Suprapubic skin (tissue), 4 donors: Measurements from ENCODE around the gene OR2T27. TPM values are rescaled to one million over a fixed set of nuclear protein-coding genes. Genes with fewer than 3 reads are reported as not detected.

Experiments used
- DNase-seq, 2 donors: peaks; one replicate each; pipeline ENCODE4 v3.0.0-alpha.2; 2019; ENCODE audit warnings: low spot score in 2 of 2
- H3K27ac ChIP-seq: fragments of 200-600 bp; sonication (generic); one replicate; pipeline ENCODE4 v1.5.1; 2019
- H3K27me3 ChIP-seq: fragments of 200-600 bp; sonication (generic); one replicate; pipeline ENCODE4 v1.5.1; 2019
- H3K36me3 ChIP-seq: fragments of 200-600 bp; sonication (generic); one replicate; pipeline ENCODE4 v1.5.1; 2019
- H3K4me1 ChIP-seq: fragments of 200-600 bp; sonication (generic); one replicate; pipeline ENCODE4 v1.5.1; 2019
- H3K4me3 ChIP-seq: fragments of 200-600 bp; sonication (generic); one replicate; pipeline ENCODE4 v1.5.1; 2019; ENCODE audit warnings: mild to moderate bottlenecking
- H3K9me3 ChIP-seq: fragments of 200-600 bp; sonication (generic); one replicate; pipeline ENCODE4 v1.5.1; 2019
- EP300 ChIP-seq: sonication (generic); formaldehyde crosslinking; IDR thresholded peaks from one replicate; pipeline ENCODE4 v1.6.1; 2017; ENCODE audit warnings: antibody characterized with exemption
- POLR2A ChIP-seq, 2 donors: fragments of 450-650 bp; IDR thresholded peaks; one replicate each; pipeline ENCODE4 v1.6.1; 2017; ENCODE audit warnings: antibody characterized with exemption in 2 of 2, mild to moderate bottlenecking in 2 of 2, moderate library complexity in 2 of 2
- POLR2AphosphoS5 ChIP-seq, 3 donors: sonication (generic); formaldehyde crosslinking; IDR thresholded peaks; one replicate each; pipeline ENCODE4 v1.6.1; 2017; ENCODE audit warnings: antibody characterized with exemption in 3 of 3
- WGBS: methylation state at CpG from one replicate; pipeline ENCODE4 v1.1.5; 2018; 5-methylcytosine and 5-hydroxymethylcytosine counted together
- total RNA-seq, 4 donors: library from RNA; depleted of rRNA; stranded (reverse); fragments of >200 nt; gene quantifications; one replicate each; pipeline ENCODE4 v1.1.0, GENCODE V29; 2016
- TF ChIP-seq, protein P1 (sequence below), 2 donors: fragments of 200-600 bp in 1 of 2; fragments of 450-650 bp in 1 of 2; sonication (generic) in 1 of 2; IDR thresholded peaks; one replicate each; pipeline ENCODE4 v1.5.1; 2016 to 2019; ENCODE audit warnings: antibody characterized with exemption in 2 of 2, mild to moderate bottlenecking in 1 of 2, moderate library complexity in 1 of 2

OR2T27 gene
- total RNA-seq, 4 donors from 2014 or later: not detected

GRCh38 chr1:248627971-248628844 is 27.1 kb downstream of the OR2T27 start:
- Histone ChIP-seq H3K4me1 (no peaks in the 10 kb centered on the region), H3K4me3 (no peak overlapping the region), H3K36me3 (no peaks in the 10 kb centered on the region), H3K27ac (no peak overlapping the region), H3K27me3 (no peaks in the 10 kb centered on the region), H3K9me3 (no peaks in the 10 kb centered on the region)
- TF ChIP-seq EP300 (no peak), POLR2A (IDR thresholded peaks at IDR 0.05) (no peak), POLR2AphosphoS5 (IDR thresholded peaks at IDR 0.05) (no peak)
- TF ChIP-seq, protein P1, sequence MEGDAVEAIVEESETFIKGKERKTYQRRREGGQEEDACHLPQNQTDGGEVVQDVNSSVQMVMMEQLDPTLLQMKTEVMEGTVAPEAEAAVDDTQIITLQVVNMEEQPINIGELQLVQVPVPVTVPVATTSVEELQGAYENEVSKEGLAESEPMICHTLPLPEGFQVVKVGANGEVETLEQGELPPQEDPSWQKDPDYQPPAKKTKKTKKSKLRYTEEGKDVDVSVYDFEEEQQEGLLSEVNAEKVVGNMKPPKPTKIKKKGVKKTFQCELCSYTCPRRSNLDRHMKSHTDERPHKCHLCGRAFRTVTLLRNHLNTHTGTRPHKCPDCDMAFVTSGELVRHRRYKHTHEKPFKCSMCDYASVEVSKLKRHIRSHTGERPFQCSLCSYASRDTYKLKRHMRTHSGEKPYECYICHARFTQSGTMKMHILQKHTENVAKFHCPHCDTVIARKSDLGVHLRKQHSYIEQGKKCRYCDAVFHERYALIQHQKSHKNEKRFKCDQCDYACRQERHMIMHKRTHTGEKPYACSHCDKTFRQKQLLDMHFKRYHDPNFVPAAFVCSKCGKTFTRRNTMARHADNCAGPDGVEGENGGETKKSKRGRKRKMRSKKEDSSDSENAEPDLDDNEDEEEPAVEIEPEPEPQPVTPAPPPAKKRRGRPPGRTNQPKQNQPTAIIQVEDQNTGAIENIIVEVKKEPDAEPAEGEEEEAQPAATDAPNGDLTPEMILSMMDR (IDR thresholded peaks at IDR 0.05): no peak
- 88% methylated on average over 9 of the region's 9 CpGs for WGBS
- DNase-seq: no peak

GRCh38 chr1:248625971-248626370 is 29.4 kb downstream of the OR2T27 start:
- Histone ChIP-seq H3K36me3 (no peaks in the 10 kb centered on the region), H3K27me3 (no peaks in the 10 kb centered on the region), H3K4me3 (no peak overlapping the region), H3K27ac (no peak overlapping the region), H3K4me1 (no peaks in the 10 kb centered on the region), H3K9me3 (no peaks in the 10 kb centered on the region)
- no peak for DNase-seq
- 74% methylated on average over 5 of the region's 5 CpGs for WGBS
- TF ChIP-seq, protein P1 (IDR thresholded peaks at IDR 0.05): no peak
- TF ChIP-seq POLR2AphosphoS5 (IDR thresholded peaks at IDR 0.05): no peak
- no peak for TF ChIP-seq POLR2A (IDR thresholded peaks at IDR 0.05)
- no peak for TF ChIP-seq EP300

GRCh38 chr1:248625166-248625565 is 30.2 kb downstream of the OR2T27 start:
- WGBS: 65% methylated on average over 4 of the region's 4 CpGs
- TF ChIP-seq POLR2AphosphoS5 (IDR thresholded peaks at IDR 0.05) (no peak), POLR2A (IDR thresholded peaks at IDR 0.05) (no peak)
- TF ChIP-seq, protein P1 (IDR thresholded peaks at IDR 0.05): no peak
- Histone ChIP-seq H3K4me1 (no peaks in the 10 kb centered on the region), H3K9me3 (no peaks in the 10 kb centered on the region), H3K27me3 (no peaks in the 10 kb centered on the region), H3K36me3 (no peaks in the 10 kb centered on the region), H3K4me3 (no peak overlapping the region), H3K27ac (no peak overlapping the region)
- no peak for DNase-seq

DNA sequence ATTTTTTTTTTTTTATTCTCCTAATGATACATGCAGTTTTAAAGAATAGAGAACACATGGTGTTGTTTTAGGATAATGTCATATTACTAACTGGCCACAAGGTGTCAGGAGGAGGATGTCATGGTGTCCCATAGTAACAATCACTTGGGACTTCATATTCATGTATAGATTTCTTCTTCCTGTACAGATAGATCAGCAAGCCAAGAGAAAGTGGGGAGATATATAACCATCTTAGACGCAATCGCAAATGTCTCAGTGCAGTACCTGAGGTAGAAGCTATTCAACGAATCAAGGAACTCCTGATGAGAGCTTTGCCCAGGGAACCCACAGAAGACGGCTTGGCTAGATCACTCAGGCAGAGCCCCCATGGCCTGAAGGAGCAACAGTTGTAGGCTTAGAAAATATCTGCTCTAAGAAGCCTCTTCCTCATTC is 32.7 kb downstream of the OR2T27 start:
- Histone ChIP-seq H3K36me3 (no peaks in the 10 kb centered on the region), H3K9me3 (no peaks in the 10 kb centered on the region), H3K4me3 (no peak overlapping the region), H3K27ac (no peak overlapping the region), H3K27me3 (no peaks in the 10 kb centered on the region), H3K4me1 (no peaks in the 10 kb centered on the region)
- DNase-seq: no peak
- TF ChIP-seq POLR2AphosphoS5 (IDR thresholded peaks at IDR 0.05) (no peak), POLR2A (IDR thresholded peaks at IDR 0.05) (no peak), EP300 (no peak)
- TF ChIP-seq, protein P1 (IDR thresholded peaks at IDR 0.05): peak; percentile 11 to 44
- WGBS: 49% methylated on average over 4 of the region's 4 CpGs

DNA sequence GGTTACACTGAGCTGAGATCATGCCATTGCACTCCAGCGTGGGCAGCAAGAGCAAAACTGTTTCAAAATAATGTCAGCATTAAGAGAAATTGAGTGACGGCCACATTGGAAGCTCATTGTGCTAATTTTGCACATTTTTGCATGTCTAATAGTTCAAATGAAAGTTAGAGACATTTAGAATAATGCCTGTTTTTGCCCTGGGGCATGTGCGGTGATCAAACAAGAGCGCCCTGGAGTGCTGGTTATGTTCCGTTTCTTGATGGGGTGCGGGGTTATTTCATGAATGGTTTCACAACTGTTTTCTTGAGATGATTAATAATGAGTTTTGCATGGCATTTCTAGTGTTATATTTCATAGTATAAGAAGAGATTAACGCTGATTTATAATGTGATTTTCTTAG is 33.6 kb downstream of the OR2T27 start:
- no peak for DNase-seq
- no peaks in the 10 kb centered on the region for H3K4me1 ChIP-seq
- 61% methylated on average over 7 of the region's 7 CpGs for WGBS
- no peak overlapping the region for H3K27ac ChIP-seq
- TF ChIP-seq EP300 (no peak), POLR2AphosphoS5 (IDR thresholded peaks at IDR 0.05) (no peak), POLR2A (IDR thresholded peaks at IDR 0.05) (no peak)
- TF ChIP-seq, protein P1 (IDR thresholded peaks at IDR 0.05): no peak
- H3K4me3 ChIP-seq: no peak overlapping the region
- no peaks in the 10 kb centered on the region for H3K36me3 ChIP-seq
- no peaks in the 10 kb centered on the region for H3K27me3 ChIP-seq
- no peaks in the 10 kb centered on the region for H3K9me3 ChIP-seq
